Liver (tissue), 9 donors: ENCODE measurements around the gene ARVCF. TPM values are rescaled to one million over a fixed set of nuclear protein-coding genes. Genes with fewer than 3 reads are reported as not detected.

Experiments
- DNase-seq: peaks from one replicate; pipeline ENCODE4 v3.0.0-alpha.2; 2017; ENCODE audit warnings: low spot score
- H3K27ac ChIP-seq, 2 donors: one replicate each; pipeline ENCODE4 v1.7.0; 2013; ENCODE audit warnings: inconsistent platforms in 2 of 2, low read length in 2 of 2, control low read depth in 1 of 2, low read depth in 1 of 2, mild to moderate bottlenecking in 1 of 2
- H3K27me3 ChIP-seq, 4 donors: one replicate each; pipeline versions ENCODE4 v1.6.1 to v1.7.0; 2013; ENCODE audit warnings: low read length in 3 of 4, inconsistent platforms in 1 of 4, mild to moderate bottlenecking in 1 of 4, moderate library complexity in 1 of 4; ENCODE audit not compliant: control insufficient read depth in 4 of 4, insufficient read depth in 4 of 4
- H3K36me3 ChIP-seq, 4 donors: one replicate each; pipeline versions ENCODE4 v1.6.1 to v1.7.0; 2013; ENCODE audit warnings: low read length in 3 of 4, mild to moderate bottlenecking in 3 of 4, low read depth in 1 of 4, moderate library complexity in 1 of 4; ENCODE audit not compliant: control insufficient read depth in 4 of 4, insufficient read depth in 3 of 4
- H3K4me1 ChIP-seq, 4 donors: one replicate each; pipeline versions ENCODE4 v1.6.1 to v1.7.0; 2013; ENCODE audit warnings: low read length in 3 of 4, mild to moderate bottlenecking in 3 of 4, moderate library complexity in 1 of 4; ENCODE audit not compliant: control insufficient read depth in 4 of 4, insufficient read depth in 4 of 4
- H3K4me3 ChIP-seq, 3 donors: one replicate each; pipeline versions ENCODE4 v1.6.1 to v1.7.0; 2013; ENCODE audit warnings: low read length in 3 of 3, control low read depth in 1 of 3, low read depth in 1 of 3, mild to moderate bottlenecking in 1 of 3
- H3K9ac ChIP-seq, 2 donors: one replicate each; pipeline ENCODE4 v1.7.0; 2013; ENCODE audit warnings: low read length in 2 of 2, mild to moderate bottlenecking in 2 of 2, moderate library complexity in 2 of 2, control low read depth in 1 of 2, low read depth in 1 of 2
- H3K9me3 ChIP-seq, 4 donors: one replicate each; pipeline versions ENCODE4 v1.6.1 to v1.7.0; 2013; ENCODE audit warnings: low read length in 3 of 4; ENCODE audit not compliant: control insufficient read depth in 4 of 4
- EGR1 ChIP-seq, 2 donors: IDR thresholded peaks; 2 replicates each; pipeline ENCODE4 v1.6.1; 2016 to 2018; ENCODE audit warnings: antibody characterized with exemption in 2 of 2, low read depth in 2 of 2
- FOXA1 ChIP-seq: IDR thresholded peaks from 2 replicates; pipeline ENCODE4 v1.6.1; 2016; ENCODE audit warnings: antibody characterized with exemption
- FOXA2 ChIP-seq: IDR thresholded peaks from 2 replicates; pipeline ENCODE4 v1.6.1; 2016; ENCODE audit warnings: antibody characterized with exemption
- GABPA ChIP-seq, 2 donors: IDR thresholded peaks in 1 of 2; conservative IDR thresholded peaks in 1 of 2; 2 replicates each; pipeline ENCODE4 v1.6.1; 2016; ENCODE audit warnings: antibody characterized with exemption in 2 of 2, mild to moderate bottlenecking in 1 of 2, moderate library complexity in 1 of 2
- HNF4A ChIP-seq, 2 donors: conservative IDR thresholded peaks; 2 replicates each; pipeline ENCODE4 v1.6.1; 2016; ENCODE audit warnings: antibody characterized with exemption in 2 of 2, mild to moderate bottlenecking in 2 of 2
- HNF4G ChIP-seq: IDR thresholded peaks from 2 replicates; pipeline ENCODE4 v1.6.1; 2016; ENCODE audit warnings: antibody characterized with exemption
- JUND ChIP-seq, 2 donors: IDR thresholded peaks; 2 replicates each; pipeline ENCODE4 v1.6.1; 2016; ENCODE audit warnings: antibody characterized with exemption in 2 of 2
- NR2F2 ChIP-seq: IDR thresholded peaks from 2 replicates; pipeline ENCODE4 v1.6.1; 2016; ENCODE audit warnings: antibody characterized with exemption
- RAD21 ChIP-seq, 2 donors: IDR thresholded peaks; 2 replicates each; pipeline ENCODE4 v1.6.1; 2016; ENCODE audit warnings: antibody characterized with exemption in 2 of 2, mild to moderate bottlenecking in 2 of 2
- RXRA ChIP-seq, 2 donors: IDR thresholded peaks; 2 replicates each; pipeline ENCODE4 v1.6.1; 2017 to 2018; ENCODE audit warnings: antibody characterized with exemption in 2 of 2, mild to moderate bottlenecking in 1 of 2
- SP1 ChIP-seq: IDR thresholded peaks from 2 replicates; pipeline ENCODE4 v1.6.1; 2018; ENCODE audit warnings: antibody characterized with exemption, mild to moderate bottlenecking
- TAF1 ChIP-seq: conservative IDR thresholded peaks from 2 replicates; pipeline ENCODE4 v1.6.1; 2016; ENCODE audit warnings: antibody characterized with exemption, mild to moderate bottlenecking
- YY1 ChIP-seq: IDR thresholded peaks from 2 replicates; pipeline ENCODE4 v1.6.1; 2016; ENCODE audit warnings: antibody characterized with exemption, mild to moderate bottlenecking
- WGBS: extraction: QIAGEN DNeasy Blood & Tissue Kit; methylation state at CpG from one replicate; pipeline ENCODE4 v1.1.7; 2013; 5-methylcytosine and 5-hydroxymethylcytosine counted together
- polyA plus RNA-seq, 2 donors: library from polyadenylated mRNA; stranded (reverse) in 1 of 2; unstranded in 1 of 2; fragments of 200-250 nt in 1 of 2; fragments of >200 nt in 1 of 2; fragmentation: Nextera tagmentation in 1 of 2; extraction: Ambion mirVana in 1 of 2; gene quantifications; one replicate each; pipeline versions ENCODE4 v1.2.1 to v1.2.3, GENCODE V29; 2013 to 2015
- total RNA-seq, 2 donors: library from RNA; depleted of rRNA; stranded (reverse); fragments of >200 nt; gene quantifications; one replicate each; pipeline ENCODE4 v1.2.3, GENCODE V29; 2014
- TF ChIP-seq, protein P1 (sequence below): fragments of 150-350 bp; IDR thresholded peaks from 2 replicates; pipeline ENCODE4 v1.5.1; 2017; ENCODE audit warnings: improper control_type of control experiment, low read depth, low read length; ENCODE audit not compliant: missing input control
- TF ChIP-seq, protein P2 (sequence below): IDR thresholded peaks from 2 replicates; pipeline ENCODE4 v1.6.1; 2016; ENCODE audit warnings: antibody characterized with exemption
- TF ChIP-seq, protein P3 (sequence below): IDR thresholded peaks from 2 replicates; pipeline ENCODE4 v1.6.1; 2016; ENCODE audit warnings: antibody characterized with exemption
- TF ChIP-seq, protein P4 (sequence below): IDR thresholded peaks from 2 replicates; pipeline ENCODE4 v1.6.1; 2016; ENCODE audit warnings: antibody characterized with exemption, mild to moderate bottlenecking
- TF ChIP-seq, protein P5 (sequence below): IDR thresholded peaks from 2 replicates; pipeline ENCODE4 v1.6.1; 2016; ENCODE audit warnings: antibody characterized with exemption
- donor health status: healthy.
- donor health status: healthy.
- donor health status: healthy.
- donor health status: healthy.
- donor health status: healthy.

The ARVCF gene
- total and polyA plus RNA-seq, 4 donors: 3.8 to 48.8 (median 26.1) TPM

DNA sequence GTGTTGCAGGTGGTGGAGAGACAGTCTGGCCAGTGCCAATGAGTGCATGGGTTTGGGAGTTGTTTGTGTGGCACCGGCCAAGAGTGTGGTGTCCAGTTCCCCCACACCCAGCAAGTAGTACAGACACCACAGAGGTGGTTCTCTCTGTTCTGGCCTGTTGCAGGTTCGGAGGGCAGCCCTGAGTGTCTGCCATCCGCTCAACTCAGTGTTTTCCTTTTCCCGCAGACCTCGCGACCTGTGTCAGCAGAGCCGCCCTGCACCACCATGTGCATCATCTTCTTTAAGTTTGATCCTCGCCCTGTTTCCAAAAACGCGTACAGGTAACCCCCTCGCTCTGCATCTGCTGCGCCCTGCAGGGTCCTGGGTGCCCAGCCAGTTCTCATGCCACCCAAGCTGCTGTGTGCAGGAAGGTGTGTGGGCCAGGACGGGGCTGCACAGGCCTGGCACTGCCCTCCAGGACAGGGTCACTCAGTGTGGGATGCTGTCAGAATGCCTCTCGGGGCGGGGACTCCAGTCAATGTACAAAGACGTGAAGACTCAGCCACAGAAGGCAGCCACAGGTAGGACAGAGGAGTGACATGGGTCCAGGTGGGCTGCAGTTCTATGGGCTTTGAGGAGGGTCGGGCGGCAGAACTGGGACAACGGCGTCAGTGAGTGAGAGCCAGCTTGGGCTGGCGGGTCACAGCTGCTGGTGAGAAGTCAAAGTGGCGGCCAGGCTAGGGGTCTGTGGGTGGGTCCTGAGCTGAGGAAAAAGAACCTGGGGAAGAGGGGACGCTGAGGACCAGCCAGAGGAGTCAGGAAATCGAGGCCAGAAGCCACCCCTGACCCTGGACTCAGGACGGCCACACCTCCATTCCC, 20.1 kb upstream of the ARVCF start:
- no peak overlapping the region for H3K4me3 ChIP-seq
- DNase-seq: no peak
- no peaks in the 10 kb centered on the region for H3K9me3 ChIP-seq
- no peaks in the 10 kb centered on the region for H3K27me3 ChIP-seq
- TF ChIP-seq TAF1: no peak
- TF ChIP-seq YY1: no peak
- no peak for TF ChIP-seq HNF4A (conservative IDR thresholded peaks at IDR 0.05)
- TF ChIP-seq GABPA (IDR thresholded peaks at IDR 0.05 in 1 of 2, conservative IDR thresholded peaks at IDR 0.05 in 1 of 2): no peak
- TF ChIP-seq NR2F2: no peak
- TF ChIP-seq, protein P1, sequence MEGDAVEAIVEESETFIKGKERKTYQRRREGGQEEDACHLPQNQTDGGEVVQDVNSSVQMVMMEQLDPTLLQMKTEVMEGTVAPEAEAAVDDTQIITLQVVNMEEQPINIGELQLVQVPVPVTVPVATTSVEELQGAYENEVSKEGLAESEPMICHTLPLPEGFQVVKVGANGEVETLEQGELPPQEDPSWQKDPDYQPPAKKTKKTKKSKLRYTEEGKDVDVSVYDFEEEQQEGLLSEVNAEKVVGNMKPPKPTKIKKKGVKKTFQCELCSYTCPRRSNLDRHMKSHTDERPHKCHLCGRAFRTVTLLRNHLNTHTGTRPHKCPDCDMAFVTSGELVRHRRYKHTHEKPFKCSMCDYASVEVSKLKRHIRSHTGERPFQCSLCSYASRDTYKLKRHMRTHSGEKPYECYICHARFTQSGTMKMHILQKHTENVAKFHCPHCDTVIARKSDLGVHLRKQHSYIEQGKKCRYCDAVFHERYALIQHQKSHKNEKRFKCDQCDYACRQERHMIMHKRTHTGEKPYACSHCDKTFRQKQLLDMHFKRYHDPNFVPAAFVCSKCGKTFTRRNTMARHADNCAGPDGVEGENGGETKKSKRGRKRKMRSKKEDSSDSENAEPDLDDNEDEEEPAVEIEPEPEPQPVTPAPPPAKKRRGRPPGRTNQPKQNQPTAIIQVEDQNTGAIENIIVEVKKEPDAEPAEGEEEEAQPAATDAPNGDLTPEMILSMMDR: no peak
- TF ChIP-seq RAD21 (IDR thresholded peaks at IDR 0.05): no peak
- no peak for TF ChIP-seq EGR1 (IDR thresholded peaks at IDR 0.05; ENCODE audit: low read depth in 2 of 2)
- TF ChIP-seq RXRA (IDR thresholded peaks at IDR 0.05): no peak
- TF ChIP-seq, protein P2, sequence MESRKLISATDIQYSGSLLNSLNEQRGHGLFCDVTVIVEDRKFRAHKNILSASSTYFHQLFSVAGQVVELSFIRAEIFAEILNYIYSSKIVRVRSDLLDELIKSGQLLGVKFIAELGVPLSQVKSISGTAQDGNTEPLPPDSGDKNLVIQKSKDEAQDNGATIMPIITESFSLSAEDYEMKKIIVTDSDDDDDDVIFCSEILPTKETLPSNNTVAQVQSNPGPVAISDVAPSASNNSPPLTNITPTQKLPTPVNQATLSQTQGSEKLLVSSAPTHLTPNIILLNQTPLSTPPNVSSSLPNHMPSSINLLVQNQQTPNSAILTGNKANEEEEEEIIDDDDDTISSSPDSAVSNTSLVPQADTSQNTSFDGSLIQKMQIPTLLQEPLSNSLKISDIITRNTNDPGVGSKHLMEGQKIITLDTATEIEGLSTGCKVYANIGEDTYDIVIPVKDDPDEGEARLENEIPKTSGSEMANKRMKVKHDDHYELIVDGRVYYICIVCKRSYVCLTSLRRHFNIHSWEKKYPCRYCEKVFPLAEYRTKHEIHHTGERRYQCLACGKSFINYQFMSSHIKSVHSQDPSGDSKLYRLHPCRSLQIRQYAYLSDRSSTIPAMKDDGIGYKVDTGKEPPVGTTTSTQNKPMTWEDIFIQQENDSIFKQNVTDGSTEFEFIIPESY: no peak
- TF ChIP-seq SP1: no peak
- TF ChIP-seq, protein P3, sequence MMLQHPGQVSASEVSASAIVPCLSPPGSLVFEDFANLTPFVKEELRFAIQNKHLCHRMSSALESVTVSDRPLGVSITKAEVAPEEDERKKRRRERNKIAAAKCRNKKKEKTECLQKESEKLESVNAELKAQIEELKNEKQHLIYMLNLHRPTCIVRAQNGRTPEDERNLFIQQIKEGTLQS: no peak
- TF ChIP-seq JUND (IDR thresholded peaks at IDR 0.05): no peak
- no peak for TF ChIP-seq FOXA1
- TF ChIP-seq, protein P4, sequence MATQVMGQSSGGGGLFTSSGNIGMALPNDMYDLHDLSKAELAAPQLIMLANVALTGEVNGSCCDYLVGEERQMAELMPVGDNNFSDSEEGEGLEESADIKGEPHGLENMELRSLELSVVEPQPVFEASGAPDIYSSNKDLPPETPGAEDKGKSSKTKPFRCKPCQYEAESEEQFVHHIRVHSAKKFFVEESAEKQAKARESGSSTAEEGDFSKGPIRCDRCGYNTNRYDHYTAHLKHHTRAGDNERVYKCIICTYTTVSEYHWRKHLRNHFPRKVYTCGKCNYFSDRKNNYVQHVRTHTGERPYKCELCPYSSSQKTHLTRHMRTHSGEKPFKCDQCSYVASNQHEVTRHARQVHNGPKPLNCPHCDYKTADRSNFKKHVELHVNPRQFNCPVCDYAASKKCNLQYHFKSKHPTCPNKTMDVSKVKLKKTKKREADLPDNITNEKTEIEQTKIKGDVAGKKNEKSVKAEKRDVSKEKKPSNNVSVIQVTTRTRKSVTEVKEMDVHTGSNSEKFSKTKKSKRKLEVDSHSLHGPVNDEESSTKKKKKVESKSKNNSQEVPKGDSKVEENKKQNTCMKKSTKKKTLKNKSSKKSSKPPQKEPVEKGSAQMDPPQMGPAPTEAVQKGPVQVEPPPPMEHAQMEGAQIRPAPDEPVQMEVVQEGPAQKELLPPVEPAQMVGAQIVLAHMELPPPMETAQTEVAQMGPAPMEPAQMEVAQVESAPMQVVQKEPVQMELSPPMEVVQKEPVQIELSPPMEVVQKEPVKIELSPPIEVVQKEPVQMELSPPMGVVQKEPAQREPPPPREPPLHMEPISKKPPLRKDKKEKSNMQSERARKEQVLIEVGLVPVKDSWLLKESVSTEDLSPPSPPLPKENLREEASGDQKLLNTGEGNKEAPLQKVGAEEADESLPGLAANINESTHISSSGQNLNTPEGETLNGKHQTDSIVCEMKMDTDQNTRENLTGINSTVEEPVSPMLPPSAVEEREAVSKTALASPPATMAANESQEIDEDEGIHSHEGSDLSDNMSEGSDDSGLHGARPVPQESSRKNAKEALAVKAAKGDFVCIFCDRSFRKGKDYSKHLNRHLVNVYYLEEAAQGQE: no peak
- TF ChIP-seq HNF4G: no peak
- no peak for TF ChIP-seq FOXA2
- TF ChIP-seq, protein P5, sequence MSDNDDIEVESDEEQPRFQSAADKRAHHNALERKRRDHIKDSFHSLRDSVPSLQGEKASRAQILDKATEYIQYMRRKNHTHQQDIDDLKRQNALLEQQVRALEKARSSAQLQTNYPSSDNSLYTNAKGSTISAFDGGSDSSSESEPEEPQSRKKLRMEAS: no peak
- H3K4me1 ChIP-seq: peaks cover 13 to 25% (median 18%) of the 10 kb centered on the region in 4 donors
- 96% methylated on average over 25 of the region's 25 CpGs for WGBS
- no peak overlapping the region for H3K9ac ChIP-seq
- no peak overlapping the region for H3K27ac ChIP-seq
- peaks cover 0 to 26% (median 10%) of the 10 kb centered on the region in 4 donors for H3K36me3 ChIP-seq
